Heart left ventricle (tissue), 13 donors: Measurements from ENCODE around the gene SLC17A3.

Experiments
- POLR2A ChIP-seq, 2 donors: fragments of 450-650 bp; IDR thresholded peaks; one replicate each; pipeline ENCODE4 v1.6.1; 2017; ENCODE audit warnings: antibody characterized with exemption in 2 of 2, mild to moderate bottlenecking in 2 of 2, moderate library complexity in 2 of 2
- TF ChIP-seq, protein P1 (sequence below), 12 donors: fragments of 200-600 bp; sonication (generic) in 4 of 12; IDR thresholded peaks; one replicate each; pipeline versions ENCODE4 v1.5.0 to v1.8.0; 2018 to 2022; ENCODE audit warnings: antibody characterized with exemption in 12 of 12, mild to moderate bottlenecking in 5 of 12
- donor health status: ischemic (EF 13 %, LVEDD 7.1; RV severe dilation, severe dysfunction).
- donor health status: DM: no; HTN: yes; CAD: no.
- donor health status: DM: no; HTN: no; CAD: no.
- donor health status: ischemic (EF 25% LVEDD 6.9; RV normal size, moderate dysfunction).
- donor health status: ischemic (EF 25% LVEDD 5.7; RV mildly dilated, moderate dysfunction).
- donor health status: ischemic (EF 35%, LVEDD 5.7; RV mildly dilated, moderate dysfunction).
- donor health status: nonischemic (EF 11% LVEDD 7.7; RV severe dilation, severe dysfunction).
- donor health status: DM: yes; HTN: yes; CAD: no.
- donor health status: PGD.
- donor health status: ischemic (EF 29% LVEDD 5.4; RV normal size, mild dysfunction).
- donor health status: nonischemic (EF 23%, LVEDD 6.1; RV moderate dilation, normal function).

DNA sequence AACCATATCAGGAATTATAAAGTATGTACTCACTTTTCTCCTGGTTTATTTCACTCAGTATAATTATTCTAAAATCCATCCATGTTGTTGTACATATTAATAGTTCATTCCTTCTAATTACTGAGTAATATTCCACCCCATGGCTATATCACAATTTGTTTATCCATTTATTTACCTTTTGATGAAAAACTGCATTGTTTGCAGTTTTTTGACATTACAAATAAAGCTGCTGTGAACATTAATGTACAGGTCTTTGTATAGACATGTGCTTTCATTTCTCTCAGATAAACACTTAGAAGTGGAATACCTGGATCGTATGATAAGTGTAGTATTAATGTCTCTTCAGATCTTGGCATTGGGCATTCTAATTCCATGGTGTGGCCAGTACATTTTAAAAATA, 4.2 kb downstream of the SLC17A3 start:
- TF ChIP-seq, protein P1, sequence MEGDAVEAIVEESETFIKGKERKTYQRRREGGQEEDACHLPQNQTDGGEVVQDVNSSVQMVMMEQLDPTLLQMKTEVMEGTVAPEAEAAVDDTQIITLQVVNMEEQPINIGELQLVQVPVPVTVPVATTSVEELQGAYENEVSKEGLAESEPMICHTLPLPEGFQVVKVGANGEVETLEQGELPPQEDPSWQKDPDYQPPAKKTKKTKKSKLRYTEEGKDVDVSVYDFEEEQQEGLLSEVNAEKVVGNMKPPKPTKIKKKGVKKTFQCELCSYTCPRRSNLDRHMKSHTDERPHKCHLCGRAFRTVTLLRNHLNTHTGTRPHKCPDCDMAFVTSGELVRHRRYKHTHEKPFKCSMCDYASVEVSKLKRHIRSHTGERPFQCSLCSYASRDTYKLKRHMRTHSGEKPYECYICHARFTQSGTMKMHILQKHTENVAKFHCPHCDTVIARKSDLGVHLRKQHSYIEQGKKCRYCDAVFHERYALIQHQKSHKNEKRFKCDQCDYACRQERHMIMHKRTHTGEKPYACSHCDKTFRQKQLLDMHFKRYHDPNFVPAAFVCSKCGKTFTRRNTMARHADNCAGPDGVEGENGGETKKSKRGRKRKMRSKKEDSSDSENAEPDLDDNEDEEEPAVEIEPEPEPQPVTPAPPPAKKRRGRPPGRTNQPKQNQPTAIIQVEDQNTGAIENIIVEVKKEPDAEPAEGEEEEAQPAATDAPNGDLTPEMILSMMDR (IDR thresholded peaks at IDR 0.05) = no peak
- no peak for TF ChIP-seq POLR2A (IDR thresholded peaks at IDR 0.05)
